Measurements from ENCODE around the gene CDR2L. TPM values are rescaled to one million over a fixed set of nuclear protein-coding genes. Genes with fewer than 3 reads are reported as not detected.
A peak's percentile ranks its signal among the peaks of the same experiment; 100 is the strongest.

CDR2L gene
- polyA plus RNA-seq, 1 of the 3 experiments (the other 2 are of a cell fraction): 21.2 TPM

DNA sequence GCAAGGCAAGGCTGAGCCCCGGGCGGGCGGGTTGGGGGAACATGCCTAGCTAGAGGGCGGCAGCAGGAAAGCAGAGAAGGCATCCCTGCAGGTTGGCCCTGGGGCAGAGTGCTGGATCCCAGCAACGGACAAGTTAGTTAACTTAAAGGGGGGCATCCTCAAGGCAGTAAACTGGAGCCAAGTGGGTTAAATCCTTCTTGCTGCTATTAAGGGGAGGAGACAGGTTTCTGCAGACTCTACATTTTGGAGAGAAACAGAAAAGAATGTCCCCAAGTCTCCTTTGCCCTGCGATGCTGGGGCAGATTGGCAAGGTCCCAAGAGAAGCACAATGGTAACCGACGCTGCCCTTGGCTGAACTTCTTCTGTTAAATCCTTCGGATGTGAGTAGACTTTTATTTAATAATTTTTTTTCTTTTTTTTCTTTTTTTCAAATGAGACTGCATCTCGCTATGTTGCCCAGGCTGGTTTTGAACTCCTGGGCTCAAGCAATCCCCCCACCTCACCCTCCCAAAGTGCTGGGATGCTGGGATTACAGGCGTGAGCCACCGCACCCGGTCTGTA lies 45.4 kb downstream of the CDR2L start:
- Histone ChIP-seq H3F3A (replicated peaks; ENCODE audit: insufficient read depth) (peaks cover 44% of the 10 kb centered on the region), H3K9me3 (peaks cover 5% of the 10 kb centered on the region; the same call in 1 of the 2 replicates), H3K36me3 (replicated peaks in 1 of 2; ENCODE audit: control insufficient read depth in 1 of 2, insufficient read depth in 2 of 2, low read length in 1 of 2) (no peaks in the 10 kb centered on the region), H3K27ac (ENCODE audit: low read depth in 2 of 2, low read length in 1 of 2) (peak overlapping the region; percentile 56 to 58), H3K9me2 (no peaks in the 10 kb centered on the region), H3K4me2 (peak overlapping the region; percentile 89), H3K79me2 (ENCODE audit: insufficient read depth) (no peaks in the 10 kb centered on the region), H2AFZ (ENCODE audit: low read depth) (peak overlapping the region; percentile 92), H3K27me3 (ENCODE audit: insufficient read depth) (no peaks in the 10 kb centered on the region), H3K4me1 (ENCODE audit: control insufficient read depth in 1 of 2, insufficient read depth in 2 of 2, low read depth in 1 of 2, low read length in 1 of 2) (peaks cover 0 to 22% of the 10 kb centered on the region in 2 experiments; a peak in 1 of 4 replicates), H3K9ac (peak overlapping the region; percentile 93; the same call in 1 of the 2 replicates), H4K20me1 (ENCODE audit: insufficient read depth) (peaks cover 4% of the 10 kb centered on the region; the same call in 1 of the 2 replicates), H3K4me3 (ENCODE audit: low read depth in 2 of 2, low read length in 1 of 2) (peak overlapping the region; percentile 67 to 98)
- ChIA-PET POLR2A (interaction anchor here (0.9 to 2.0 kb wide), 3 partner anchors 21 to 61 kb away, joined by 3 to 33 read pairs (median 4); partner anchors contain the start of genes CDR2L, HID1 and MRPL58), CTCF (interaction anchor here (0.9 to 2.3 kb wide), 7 partner anchors 20 to 109 kb away, joined by 3 to 17 read pairs (median 8); partner anchors contain the start of genes MRPL58 and OTOP2)
- no peak for DNase-seq
- TF ChIP-seq NRF1 (IDR thresholded peaks at IDR 0.05; ENCODE audit: low read depth, low read length) (no peak), RAD21 (IDR thresholded peaks at IDR 0.05; ENCODE audit: low read length) (no peak), ELF1 (IDR thresholded peaks at IDR 0.05) (no peak), TEAD4 (IDR thresholded peaks at IDR 0.05; ENCODE audit: borderline replicate concordance, insufficient read depth) (no peak), NFIC (IDR thresholded peaks at IDR 0.05; ENCODE audit: borderline replicate concordance) (no peak; the same call in 1 of the 2 replicates), FOXM1 (IDR thresholded peaks at IDR 0.05; ENCODE audit: low read depth) (no peak)
- TF ChIP-seq, protein P1, sequence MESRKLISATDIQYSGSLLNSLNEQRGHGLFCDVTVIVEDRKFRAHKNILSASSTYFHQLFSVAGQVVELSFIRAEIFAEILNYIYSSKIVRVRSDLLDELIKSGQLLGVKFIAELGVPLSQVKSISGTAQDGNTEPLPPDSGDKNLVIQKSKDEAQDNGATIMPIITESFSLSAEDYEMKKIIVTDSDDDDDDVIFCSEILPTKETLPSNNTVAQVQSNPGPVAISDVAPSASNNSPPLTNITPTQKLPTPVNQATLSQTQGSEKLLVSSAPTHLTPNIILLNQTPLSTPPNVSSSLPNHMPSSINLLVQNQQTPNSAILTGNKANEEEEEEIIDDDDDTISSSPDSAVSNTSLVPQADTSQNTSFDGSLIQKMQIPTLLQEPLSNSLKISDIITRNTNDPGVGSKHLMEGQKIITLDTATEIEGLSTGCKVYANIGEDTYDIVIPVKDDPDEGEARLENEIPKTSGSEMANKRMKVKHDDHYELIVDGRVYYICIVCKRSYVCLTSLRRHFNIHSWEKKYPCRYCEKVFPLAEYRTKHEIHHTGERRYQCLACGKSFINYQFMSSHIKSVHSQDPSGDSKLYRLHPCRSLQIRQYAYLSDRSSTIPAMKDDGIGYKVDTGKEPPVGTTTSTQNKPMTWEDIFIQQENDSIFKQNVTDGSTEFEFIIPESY (IDR thresholded peaks at IDR 0.05; ENCODE audit: borderline replicate concordance, low read depth): no peak
- TF ChIP-seq, protein P2, sequence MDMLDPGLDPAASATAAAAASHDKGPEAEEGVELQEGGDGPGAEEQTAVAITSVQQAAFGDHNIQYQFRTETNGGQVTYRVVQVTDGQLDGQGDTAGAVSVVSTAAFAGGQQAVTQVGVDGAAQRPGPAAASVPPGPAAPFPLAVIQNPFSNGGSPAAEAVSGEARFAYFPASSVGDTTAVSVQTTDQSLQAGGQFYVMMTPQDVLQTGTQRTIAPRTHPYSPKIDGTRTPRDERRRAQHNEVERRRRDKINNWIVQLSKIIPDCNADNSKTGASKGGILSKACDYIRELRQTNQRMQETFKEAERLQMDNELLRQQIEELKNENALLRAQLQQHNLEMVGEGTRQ (IDR thresholded peaks at IDR 0.05; ENCODE audit: borderline replicate concordance, low read depth, low read length): no peak
- WGBS (ENCODE audit: low lambda C conversion rate): 4% methylated on average over 13 of the region's 13 CpGs

DNA sequence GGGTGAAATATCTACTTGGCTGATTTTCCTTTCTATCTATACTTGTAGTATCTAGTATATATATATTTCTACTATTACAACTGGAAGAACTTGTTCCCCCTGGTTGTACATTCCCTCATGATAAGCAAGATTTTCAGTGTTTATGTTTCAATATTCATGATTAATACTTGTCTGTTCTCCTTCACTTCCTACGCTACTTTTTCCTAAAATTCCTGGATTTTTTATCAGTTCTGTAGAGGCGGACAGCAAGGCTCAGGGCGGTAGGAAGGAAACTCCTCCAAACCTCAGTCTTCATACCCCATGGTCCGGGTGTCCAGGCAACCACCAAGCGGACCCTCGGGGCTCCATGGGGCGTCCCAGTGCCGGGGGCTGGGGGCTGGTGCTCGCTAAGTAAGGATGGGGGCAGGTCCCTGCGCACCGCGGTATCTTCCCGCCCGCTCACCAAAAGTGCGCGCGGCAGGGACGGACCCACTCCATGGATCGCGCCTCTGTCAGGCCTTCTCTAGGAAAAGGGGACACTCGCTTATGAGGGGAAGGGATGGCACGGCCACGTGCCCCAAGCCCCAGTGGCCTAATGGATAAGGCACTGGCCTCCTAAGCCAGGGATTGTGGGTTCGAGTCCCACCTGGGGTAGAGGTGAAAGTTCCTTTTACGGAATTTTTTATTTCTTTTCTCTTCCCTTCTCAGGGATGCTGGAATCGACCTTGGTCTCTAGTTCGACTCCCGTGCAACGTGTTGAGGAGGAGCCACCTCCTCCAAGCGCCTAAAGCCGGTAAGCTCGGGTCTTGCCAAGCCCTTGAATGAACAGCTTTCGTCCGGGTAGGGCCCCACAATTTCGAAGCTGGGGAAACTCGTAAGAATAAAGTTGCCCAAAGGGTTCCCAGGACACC lies 46.2 kb downstream of the CDR2L start:
- peak; percentile 90 for DNase-seq
- peaks cover 44% of the 10 kb centered on the region for H3F3A ChIP-seq (replicated peaks; ENCODE audit: insufficient read depth)
- H3K36me3 ChIP-seq (replicated peaks in 1 of 2; ENCODE audit: control insufficient read depth in 1 of 2, insufficient read depth in 2 of 2, low read length in 1 of 2): peaks cover under 1 to 2% of the 10 kb centered on the region in 2 experiments
- ChIA-PET POLR2A (interaction anchor here (0.7 to 2.2 kb wide), 5 partner anchors 21 to 256 kb away, joined by 3 to 40 read pairs (median 10); partner anchors contain the start of genes CDR2L, HID1, MRPL58 and SLC25A19), CTCF (interaction anchor here (0.9 to 4.0 kb wide), 15 partner anchors 9 to 168 kb away, joined by 3 to 31 read pairs (median 5); partner anchors contain the start of genes MRPL58, NT5C and OTOP2)
- peak overlapping the region; percentile 93 for H3K9ac ChIP-seq
- peak overlapping the region; percentile 67 to 98 for H3K4me3 ChIP-seq (ENCODE audit: low read depth in 2 of 2, low read length in 1 of 2)
- H3K4me1 ChIP-seq (ENCODE audit: control insufficient read depth in 1 of 2, insufficient read depth in 2 of 2, low read depth in 1 of 2, low read length in 1 of 2): peaks cover 0 to 22% of the 10 kb centered on the region in 2 experiments; a peak in 1 of 4 replicates
- peak overlapping the region; percentile 92 for H2AFZ ChIP-seq (ENCODE audit: low read depth)
- H3K27me3 ChIP-seq (ENCODE audit: insufficient read depth): no peaks in the 10 kb centered on the region
- no peaks in the 10 kb centered on the region for H3K79me2 ChIP-seq (ENCODE audit: insufficient read depth)
- peak overlapping the region; percentile 75 to 92 for H3K27ac ChIP-seq (ENCODE audit: low read depth in 2 of 2, low read length in 1 of 2)
- H3K4me2 ChIP-seq: peak overlapping the region; percentile 89
- H4K20me1 ChIP-seq (ENCODE audit: insufficient read depth): peaks cover 4% of the 10 kb centered on the region; the same call in 1 of the 2 replicates
- under 1% methylated on average over 36 of the region's 36 CpGs for WGBS (ENCODE audit: low lambda C conversion rate)
- H3K9me2 ChIP-seq: no peaks in the 10 kb centered on the region
- peaks cover 5% of the 10 kb centered on the region; the same call in 1 of the 2 replicates for H3K9me3 ChIP-seq
- TF ChIP-seq GABPA (IDR thresholded peaks at IDR 0.05; ENCODE audit: low read depth): 0 out of 2 replicates have a peak, but pooled peaks have one; percentile 20
- peak; percentile 80 for TF ChIP-seq RCOR1 (IDR thresholded peaks at IDR 0.05; ENCODE audit: low read length)
- TF ChIP-seq ELF1 (IDR thresholded peaks at IDR 0.05): no peak
- TF ChIP-seq FOSL2 (IDR thresholded peaks at IDR 0.05; ENCODE audit: borderline replicate concordance, low read depth): peak; percentile 68
- TF ChIP-seq, protein P1 (IDR thresholded peaks at IDR 0.05; ENCODE audit: borderline replicate concordance, low read depth): no peak; the same call in 1 of the 2 replicates
- TF ChIP-seq FOXJ3 (CRISPR knock-in tag; IDR thresholded peaks at IDR 0.05): peak; percentile 76
- TF ChIP-seq TEAD4 (IDR thresholded peaks at IDR 0.05; ENCODE audit: borderline replicate concordance, insufficient read depth): peak; percentile 95
- TF ChIP-seq RFX5 (IDR thresholded peaks at IDR 0.05; ENCODE audit: low read length): no peak
- TF ChIP-seq MXI1 (IDR thresholded peaks at IDR 0.05; ENCODE audit: low read depth, low read length): peak; percentile 83
- TF ChIP-seq, protein P3, sequence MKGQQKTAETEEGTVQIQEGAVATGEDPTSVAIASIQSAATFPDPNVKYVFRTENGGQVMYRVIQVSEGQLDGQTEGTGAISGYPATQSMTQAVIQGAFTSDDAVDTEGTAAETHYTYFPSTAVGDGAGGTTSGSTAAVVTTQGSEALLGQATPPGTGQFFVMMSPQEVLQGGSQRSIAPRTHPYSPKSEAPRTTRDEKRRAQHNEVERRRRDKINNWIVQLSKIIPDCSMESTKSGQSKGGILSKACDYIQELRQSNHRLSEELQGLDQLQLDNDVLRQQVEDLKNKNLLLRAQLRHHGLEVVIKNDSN (IDR thresholded peaks at IDR 0.05; ENCODE audit: borderline replicate concordance, low read depth): peak; percentile 86
- TF ChIP-seq POLR2AphosphoS5 (IDR thresholded peaks at IDR 0.05; ENCODE audit: low read depth, low read length): no peak
- TF ChIP-seq YY1 (IDR thresholded peaks at IDR 0.05; ENCODE audit: low read depth): no peak; the same call in 1 of the 2 replicates
- TF ChIP-seq CHD2 (IDR thresholded peaks at IDR 0.05; ENCODE audit: low read length, partially characterized antibody): peak; percentile 85
- TF ChIP-seq NFIC (IDR thresholded peaks at IDR 0.05; ENCODE audit: borderline replicate concordance): peak; percentile 22; the same call in 1 of the 2 replicates
